Caco-2 (cell line): ENCODE results near the gene ENOSF1. TPM values are rescaled to one million over a fixed set of nuclear protein-coding genes. Genes with fewer than 3 reads are reported as not detected.

Experiments
- BruUV-seq: library from RNA; stranded (reverse); fragments of 400-500 nt; replicated peaks from 2 replicates; lab custom pipeline; 2021; lab: Mats Ljungman, UMichigan
- CTCF ChIA-PET: fragments of 300-600 bp; sonication (Branson Sonifier 250); formaldehyde crosslinking; loops from one replicate; lab custom pipeline; 2022; ENCODE audit warnings: antibody characterized with exemption; lab: Charles Lee
- POLR2A ChIA-PET: fragments of 300-600 bp; sonication (Branson Sonifier 250); formaldehyde crosslinking; loops from one replicate; lab custom pipeline; 2022; ENCODE audit warnings: antibody characterized with exemption; lab: Charles Lee
- DNase-seq, 2 experiments: peaks; one replicate each; pipeline versions ENCODE4 v3.0.0 to v3.0.0-alpha.2; 2020 to 2022
- H3K27me3 ChIP-seq: replicated peaks from 2 replicates; pipeline ENCODE4 v1.6.0; 2011; ENCODE audit warnings: low read length; ENCODE audit not compliant: control insufficient read depth, insufficient read depth
- H3K36me3 ChIP-seq: 2 replicates; pipeline ENCODE4 v1.5.1; 2011; ENCODE audit warnings: low read length; ENCODE audit not compliant: control insufficient read depth, insufficient read depth
- H3K4me1 ChIP-seq: fragments of 250-450 bp; sonication (Bioruptor Pico); 2 replicates; pipeline ENCODE4 v1.5.1; 2020; ENCODE audit warnings: mild to moderate bottlenecking
- H3K4me3 ChIP-seq: 2 replicates; pipeline ENCODE4 v1.5.1; 2011; ENCODE audit warnings: low read depth, mild to moderate bottlenecking, control low read depth, low read length
- H3K9me3 ChIP-seq: fragments of 250-450 bp; sonication (Bioruptor Pico); 2 replicates; pipeline ENCODE4 v1.5.1; 2020; ENCODE audit warnings: mild to moderate bottlenecking, moderate library complexity
- H3K27ac Mint-ChIP-seq: one replicate; pipeline ENCODE4 v1.8.0; 2022; ENCODE audit warnings: mixed read lengths; ENCODE audit not compliant: unreplicated experiment
- H3K27me3 Mint-ChIP-seq: one replicate; pipeline ENCODE4 v1.8.0; 2022; ENCODE audit warnings: mixed read lengths; ENCODE audit not compliant: insufficient read depth, unreplicated experiment
- H3K36me3 Mint-ChIP-seq: one replicate; pipeline ENCODE4 v1.8.0; 2022; ENCODE audit warnings: mild to moderate bottlenecking, mixed read lengths; ENCODE audit not compliant: insufficient read depth, unreplicated experiment
- H3K4me1 Mint-ChIP-seq: one replicate; pipeline ENCODE4 v1.8.0; 2022; ENCODE audit warnings: low read depth, mixed read lengths; ENCODE audit not compliant: unreplicated experiment
- H3K4me3 Mint-ChIP-seq: one replicate; pipeline ENCODE4 v1.8.0; 2022; ENCODE audit warnings: mild to moderate bottlenecking, moderate library complexity, mixed read lengths; ENCODE audit not compliant: unreplicated experiment
- H3K9me3 Mint-ChIP-seq: one replicate; pipeline ENCODE4 v1.8.0; 2022; ENCODE audit warnings: mixed read lengths; ENCODE audit not compliant: unreplicated experiment
- intact Hi-C: fragments of 100-400 bp; cut with micrococcal nuclease; formaldehyde crosslinking; loops from one replicate; pipeline ENCODE4 v1.10.0; 2022; ENCODE audit not compliant: unreplicated experiment
- total RNA-seq: library from RNA; stranded (reverse); gene quantifications from 2 replicates; pipeline ENCODE4 v1.2.3, GENCODE V29; 2022
- TF ChIP-seq, protein P1 (sequence below), 2 experiments: fragments of 200-600 bp in 1 of 2; IDR thresholded peaks; 1 replicate in 1 of 2; 2 replicates in 1 of 2; pipeline versions ENCODE4 v1.5.1 to v1.8.0; 2011 to 2022; ENCODE audit warnings: antibody characterized with exemption in 1 of 2, control low read depth in 1 of 2, inconsistent platforms in 1 of 2, low read depth in 1 of 2, low read length in 1 of 2, mild to moderate bottlenecking in 1 of 2, moderate library complexity in 1 of 2; ENCODE audit not compliant: insufficient read depth in 1 of 2, severe bottlenecking in 1 of 2, unreplicated experiment in 1 of 2

The ENOSF1 gene
- total RNA-seq, 1 experiment from 2014 or later = 114 TPM

DNA sequence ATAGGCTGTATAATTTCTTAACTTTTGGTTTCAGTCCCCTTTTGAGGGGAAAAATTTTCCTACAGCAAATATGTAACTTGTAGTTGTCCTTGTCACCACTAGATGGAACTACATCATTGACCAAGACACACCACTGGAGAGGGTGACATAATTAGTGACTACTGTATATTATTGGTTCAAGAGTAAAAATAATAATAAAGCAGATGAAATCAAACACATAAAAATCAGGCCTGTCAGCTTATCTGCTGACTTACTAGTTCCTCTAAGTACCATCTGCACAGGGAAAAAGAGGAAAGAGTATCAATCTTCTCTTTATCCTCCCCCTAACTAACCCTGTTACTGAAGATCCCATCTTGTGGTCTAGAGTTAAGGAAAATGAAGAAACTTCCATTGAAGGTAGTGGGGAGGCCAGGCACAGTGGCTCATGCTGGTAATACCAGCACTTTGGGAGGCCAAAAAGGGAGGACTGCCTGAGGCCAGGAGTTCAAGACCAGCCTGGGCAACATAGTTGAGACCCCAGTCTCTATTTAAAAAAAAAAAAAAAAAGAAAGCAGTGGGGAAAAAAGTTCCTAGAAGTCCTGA, 29.6 kb upstream of the ENOSF1 start:
- Mint-ChIP-seq H3K4me1 (no peaks in the 10 kb centered on the region), H3K27ac (no peak overlapping the region), H3K4me3 (no peak overlapping the region), H3K27me3 (no peaks in the 10 kb centered on the region), H3K36me3 (peaks cover 50% of the 10 kb centered on the region), H3K9me3 (no peaks in the 10 kb centered on the region)
- ChIA-PET POLR2A (no interaction called here), CTCF (interaction anchor here (3.0 kb wide), 1 partner anchor 88 kb away, joined by 10 read pairs; no protein-coding TSS in a partner anchor)
- H3K36me3 ChIP-seq = 0 out of 2 replicates have a peak, but pooled peaks cover 1% of the 10 kb centered on the region
- H3K4me1 ChIP-seq = no peaks in the 10 kb centered on the region
- intact Hi-C loops = loop anchor here (1.0 kb wide), 2 partner anchors 70 to 89 kb away; partner anchors contain the start of gene YES1
- no peaks in the 10 kb centered on the region for H3K27me3 ChIP-seq
- BruUV-seq = no TSS peak
- no peak overlapping the region for H3K4me3 ChIP-seq
- no peaks in the 10 kb centered on the region; the same call in 1 of the 2 replicates for H3K9me3 ChIP-seq
- TF ChIP-seq, protein P1, sequence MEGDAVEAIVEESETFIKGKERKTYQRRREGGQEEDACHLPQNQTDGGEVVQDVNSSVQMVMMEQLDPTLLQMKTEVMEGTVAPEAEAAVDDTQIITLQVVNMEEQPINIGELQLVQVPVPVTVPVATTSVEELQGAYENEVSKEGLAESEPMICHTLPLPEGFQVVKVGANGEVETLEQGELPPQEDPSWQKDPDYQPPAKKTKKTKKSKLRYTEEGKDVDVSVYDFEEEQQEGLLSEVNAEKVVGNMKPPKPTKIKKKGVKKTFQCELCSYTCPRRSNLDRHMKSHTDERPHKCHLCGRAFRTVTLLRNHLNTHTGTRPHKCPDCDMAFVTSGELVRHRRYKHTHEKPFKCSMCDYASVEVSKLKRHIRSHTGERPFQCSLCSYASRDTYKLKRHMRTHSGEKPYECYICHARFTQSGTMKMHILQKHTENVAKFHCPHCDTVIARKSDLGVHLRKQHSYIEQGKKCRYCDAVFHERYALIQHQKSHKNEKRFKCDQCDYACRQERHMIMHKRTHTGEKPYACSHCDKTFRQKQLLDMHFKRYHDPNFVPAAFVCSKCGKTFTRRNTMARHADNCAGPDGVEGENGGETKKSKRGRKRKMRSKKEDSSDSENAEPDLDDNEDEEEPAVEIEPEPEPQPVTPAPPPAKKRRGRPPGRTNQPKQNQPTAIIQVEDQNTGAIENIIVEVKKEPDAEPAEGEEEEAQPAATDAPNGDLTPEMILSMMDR (IDR thresholded peaks at IDR 0.05; ENCODE audit: insufficient read depth in 1 of 2, low read depth in 1 of 2, low read length in 1 of 2, severe bottlenecking in 1 of 2, unreplicated experiment in 1 of 2) = peak; percentile 69 to 80
- DNase-seq = peak in 1 of 2 experiments; percentile 20

DNA sequence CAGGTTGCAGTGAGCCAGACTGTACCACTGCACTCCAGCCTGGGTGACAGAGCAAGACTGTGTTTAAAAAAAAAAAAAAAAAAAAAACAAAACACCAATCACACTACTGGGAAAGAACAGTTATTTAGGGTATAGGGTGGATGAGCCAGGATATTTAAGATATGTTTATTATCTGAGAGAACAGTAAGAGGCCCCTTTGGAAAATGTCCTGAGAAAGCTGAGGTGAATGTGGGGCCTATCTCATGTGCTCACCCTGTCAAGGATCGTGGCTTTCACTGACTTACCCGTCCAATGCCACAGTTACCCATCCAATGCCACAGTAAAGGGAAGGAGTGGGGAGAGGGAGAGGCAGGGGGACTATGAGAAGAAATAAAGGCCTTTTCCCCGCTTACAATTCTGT, 19.9 kb upstream of the ENOSF1 start:
- Histone ChIP-seq H3K9me3 (no peaks in the 10 kb centered on the region), H3K27me3 (no peaks in the 10 kb centered on the region), H3K36me3 (no peaks in the 10 kb centered on the region; the same call in 1 of the 2 replicates), H3K4me3 (no peak overlapping the region), H3K4me1 (no peaks in the 10 kb centered on the region)
- H3K36me3 Mint-ChIP-seq = peaks cover 49% of the 10 kb centered on the region
- POLR2A ChIA-PET = no interaction called here
- no TSS peak for BruUV-seq
- no peaks in the 10 kb centered on the region for H3K27me3 Mint-ChIP-seq
- H3K9me3 Mint-ChIP-seq = no peaks in the 10 kb centered on the region
- no peak overlapping the region for H3K27ac Mint-ChIP-seq
- no peaks in the 10 kb centered on the region for H3K4me1 Mint-ChIP-seq
- TF ChIP-seq, protein P1 (IDR thresholded peaks at IDR 0.05; ENCODE audit: insufficient read depth in 1 of 2, low read depth in 1 of 2, low read length in 1 of 2, severe bottlenecking in 1 of 2, unreplicated experiment in 1 of 2) = no peak
- H3K4me3 Mint-ChIP-seq = no peak overlapping the region
- intact Hi-C loops = no loop called here
- CTCF ChIA-PET = no interaction called here
- no peak for DNase-seq

DNA sequence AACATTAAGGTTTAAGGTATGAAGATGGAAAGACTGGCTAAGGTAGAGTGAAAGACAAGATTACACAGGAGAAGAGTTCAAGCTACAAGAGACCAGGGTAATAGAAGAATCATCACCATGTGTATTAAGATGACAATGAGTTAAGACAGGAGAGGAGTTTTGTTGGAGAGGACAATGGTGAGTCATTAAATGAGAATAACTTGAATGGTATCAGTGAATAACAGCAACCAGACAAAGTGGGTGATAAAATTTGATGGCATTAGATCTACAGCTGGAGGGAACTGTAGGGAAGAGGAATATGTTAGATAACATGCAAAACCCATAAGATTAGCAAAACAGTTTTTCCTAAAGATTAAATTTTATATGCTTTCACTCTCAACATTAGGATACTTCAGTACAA, 18.8 kb upstream of the ENOSF1 start:
- no peaks in the 10 kb centered on the region for H3K4me1 Mint-ChIP-seq
- no peaks in the 10 kb centered on the region for H3K27me3 ChIP-seq
- POLR2A ChIA-PET = no interaction called here
- no peak overlapping the region for H3K4me3 Mint-ChIP-seq
- no peak overlapping the region for H3K4me3 ChIP-seq
- no TSS peak for BruUV-seq
- H3K27me3 Mint-ChIP-seq = no peaks in the 10 kb centered on the region
- no peak overlapping the region for H3K27ac Mint-ChIP-seq
- H3K9me3 Mint-ChIP-seq = no peaks in the 10 kb centered on the region
- peaks cover 49% of the 10 kb centered on the region for H3K36me3 Mint-ChIP-seq
- TF ChIP-seq, protein P1 (IDR thresholded peaks at IDR 0.05; ENCODE audit: insufficient read depth in 1 of 2, low read depth in 1 of 2, low read length in 1 of 2, severe bottlenecking in 1 of 2, unreplicated experiment in 1 of 2) = no peak
- H3K36me3 ChIP-seq = no peaks in the 10 kb centered on the region; the same call in 1 of the 2 replicates
- H3K4me1 ChIP-seq = no peaks in the 10 kb centered on the region
- CTCF ChIA-PET = no interaction called here
- DNase-seq = no peak
- intact Hi-C loops = no loop called here
- H3K9me3 ChIP-seq = no peaks in the 10 kb centered on the region
